Cerebellar cortex (tissue), 1 donor: ENCODE results near the gene RPS27L.

Experiments used
- DNase-seq: peaks from one replicate; pipeline ENCODE4 v3.0.0-alpha.2; 2015; ENCODE audit warnings: low spot score

RPS27L gene

GRCh38 chr15:63188247-63188925, 31.1 kb upstream of the RPS27L start:
- no peak for DNase-seq

- DNase-seq, result no peak
These were observed 30.4 kb upstream of the RPS27L start for GRCh38 chr15:63187589-63188226.

DNA sequence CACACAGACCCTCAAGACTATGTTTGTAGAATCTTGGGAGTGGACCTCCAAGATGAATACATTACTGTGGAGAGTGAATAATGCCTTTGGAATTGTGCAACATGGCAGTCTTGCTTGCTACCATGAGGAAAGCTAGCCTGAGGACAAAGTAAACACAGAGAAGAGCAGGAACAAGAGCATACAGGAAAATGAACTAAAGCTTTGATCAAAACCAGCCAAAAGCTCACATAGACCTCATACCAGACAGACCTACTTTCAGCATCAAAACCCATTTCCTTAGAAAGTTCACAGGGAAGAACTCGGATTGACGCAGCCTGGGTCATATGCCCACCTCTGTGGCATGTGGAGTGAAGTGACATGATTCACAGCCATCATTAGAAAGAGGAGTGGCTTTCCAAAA, 28.8 kb upstream of the RPS27L start:
- no peak for DNase-seq

- no peak for DNase-seq
These were observed 27.9 kb upstream of the RPS27L start for GRCh38 chr15:63185206-63185605.

DNA sequence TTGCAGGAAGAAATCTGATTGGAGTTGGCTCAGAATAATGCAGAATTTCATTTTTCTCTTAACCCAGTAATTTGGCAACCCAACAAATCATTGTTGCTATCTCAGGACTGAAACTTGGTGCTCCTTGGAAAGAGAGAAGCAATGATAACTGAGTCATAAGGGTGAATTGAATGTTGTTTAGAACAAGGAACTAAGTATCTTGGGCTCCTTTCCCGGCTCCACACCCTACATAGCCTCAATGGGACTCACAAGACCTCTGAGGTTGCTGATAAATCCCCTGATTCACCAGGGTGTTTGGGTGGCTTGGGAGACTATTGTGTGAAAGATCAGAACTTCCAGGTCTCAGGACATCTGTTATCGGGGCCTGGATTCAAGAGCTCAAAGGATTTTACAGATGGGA, 24.4 kb upstream of the RPS27L start:
- no peak for DNase-seq

DNA sequence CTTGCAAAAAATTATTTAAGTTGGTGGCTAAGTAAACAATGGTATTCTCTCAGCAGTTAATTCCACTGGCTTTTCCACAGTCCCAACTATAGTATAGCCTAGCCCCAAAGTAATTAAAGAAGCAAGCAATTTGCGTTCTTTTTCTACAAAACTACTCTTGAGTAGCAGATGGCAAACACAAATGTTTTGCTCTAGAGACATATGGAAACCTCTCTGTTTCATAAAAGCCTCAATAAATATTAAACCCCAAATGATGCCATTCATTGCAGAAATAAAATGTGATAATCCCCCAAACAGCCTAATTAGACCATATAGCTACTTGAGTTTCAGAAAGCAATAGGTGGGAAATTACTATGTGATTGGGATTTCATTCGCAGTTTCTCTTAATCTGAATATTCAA, 23.5 kb upstream of the RPS27L start:
- no peak for DNase-seq

DNA sequence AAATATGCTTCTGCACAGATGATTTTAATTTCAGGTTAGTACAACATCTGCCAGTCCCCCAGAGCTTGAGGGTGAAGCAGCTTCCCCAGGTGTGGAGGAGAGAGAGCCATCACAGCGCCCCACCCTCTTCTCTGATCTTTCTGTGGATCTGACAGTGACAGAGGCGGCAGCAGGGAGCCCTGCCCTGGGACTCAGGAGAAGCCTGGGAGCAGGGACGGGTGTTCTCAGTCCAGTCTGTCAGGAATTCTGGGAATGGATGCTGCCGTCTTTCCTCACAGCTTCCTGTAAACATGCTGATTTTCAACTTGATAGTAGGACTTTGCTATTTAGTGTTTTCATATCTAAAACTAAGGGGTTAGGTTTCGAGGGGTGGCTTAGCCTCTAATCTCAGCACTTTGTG, 20.8 kb upstream of the RPS27L start:
- DNase-seq, result no peak

DNA sequence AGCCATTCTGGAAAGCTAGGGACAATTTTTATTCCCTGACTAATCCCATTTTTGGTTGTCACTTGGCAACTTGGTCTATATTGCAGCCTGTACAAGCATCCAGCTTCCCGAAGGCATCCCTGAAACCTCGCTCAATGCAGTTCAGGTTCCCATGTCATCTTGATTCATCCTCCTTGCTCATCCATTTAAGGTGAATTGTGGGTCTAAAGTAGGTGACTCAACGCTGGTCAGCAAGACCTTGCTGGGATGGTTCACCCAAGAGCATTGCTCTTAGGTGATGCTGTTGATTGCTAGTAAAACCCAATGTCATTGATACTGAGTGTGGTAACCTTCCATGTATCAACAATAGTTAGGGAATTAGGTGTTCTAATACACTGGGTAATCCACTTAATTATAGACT, 19.0 kb upstream of the RPS27L start:
- DNase-seq, result no peak

- peak; percentile 27 for DNase-seq
These were observed 15.7 kb upstream of the RPS27L start for GRCh38 chr15:63172851-63173451.

DNA sequence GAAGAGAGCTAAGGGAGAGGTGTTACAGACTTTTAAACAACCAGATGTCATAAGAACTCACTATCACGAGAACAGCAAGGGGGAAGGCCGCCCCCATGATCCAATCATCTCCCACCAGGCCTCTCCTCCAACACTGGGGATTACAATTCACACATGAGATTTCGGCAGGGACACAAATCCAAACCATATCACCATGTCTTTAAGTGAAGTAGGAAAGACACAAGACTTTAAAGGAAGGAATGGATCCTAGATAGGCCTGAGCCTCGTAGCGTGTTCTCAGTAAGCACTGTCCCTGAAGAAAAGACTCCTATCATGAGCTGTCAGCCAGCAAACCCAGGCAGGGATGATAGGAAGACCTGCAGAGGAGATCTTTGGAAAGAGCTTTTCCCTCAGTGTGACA, 15.1 kb upstream of the RPS27L start:
- DNase-seq, result no peak

- peak; percentile 32 for DNase-seq
These were observed 12.5 kb upstream of the RPS27L start for GRCh38 chr15:63169788-63170187.

DNA sequence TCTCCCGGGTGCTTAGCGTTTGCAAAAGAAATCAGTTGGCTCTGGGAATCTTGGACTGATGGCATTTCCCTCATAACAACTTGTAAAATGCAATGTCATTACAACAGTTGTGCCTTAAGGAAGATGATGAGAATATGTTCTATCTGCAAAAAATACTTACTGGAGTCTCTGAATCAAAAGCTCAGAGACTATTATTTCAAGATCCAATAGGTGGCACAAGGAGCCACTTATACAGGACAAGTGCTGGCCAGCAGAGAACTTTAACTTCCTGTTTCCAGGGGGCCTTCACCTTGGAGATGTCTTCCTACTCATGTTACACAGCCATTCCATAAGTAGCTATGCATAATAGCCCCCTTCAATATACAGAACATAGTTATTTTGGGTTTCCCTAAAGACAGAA, 8.9 kb upstream of the RPS27L start:
- no peak for DNase-seq

DNA sequence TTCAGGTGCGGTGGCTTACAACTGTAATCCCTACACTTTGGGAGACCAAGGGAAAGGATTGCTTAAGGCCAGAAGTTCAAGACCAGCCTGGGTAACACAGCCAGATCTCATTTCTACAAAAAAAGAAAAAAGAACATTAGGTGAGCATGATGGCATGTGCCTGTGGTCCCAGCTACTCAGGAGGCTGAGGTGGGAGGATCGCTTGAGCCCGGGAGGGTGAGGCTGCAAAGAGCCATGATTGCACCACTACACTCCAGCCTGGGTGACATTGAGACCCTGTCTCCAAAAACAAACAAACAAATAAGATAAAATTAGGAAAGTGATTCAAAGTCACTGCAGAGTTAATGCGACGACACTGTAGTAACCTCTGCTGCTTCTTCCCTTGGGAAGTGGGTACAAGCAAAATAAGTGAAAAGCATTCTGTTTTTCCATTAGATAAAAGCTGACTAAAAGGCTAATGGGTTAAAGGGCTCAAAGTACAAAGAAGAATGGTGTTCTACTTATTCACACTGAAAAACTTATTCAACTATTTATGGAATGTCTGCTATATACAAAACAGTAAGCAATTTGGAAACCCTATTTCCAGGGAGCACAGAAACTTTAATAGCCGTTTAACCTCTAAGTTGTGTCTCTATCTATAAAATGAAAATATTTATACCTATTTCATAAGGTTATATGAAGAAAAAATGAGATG, 8.0 kb upstream of the RPS27L start:
- no peak for DNase-seq

GRCh38 chr15:63163217-63163616, 5.9 kb upstream of the RPS27L start:
- DNase-seq, result no peak

DNA sequence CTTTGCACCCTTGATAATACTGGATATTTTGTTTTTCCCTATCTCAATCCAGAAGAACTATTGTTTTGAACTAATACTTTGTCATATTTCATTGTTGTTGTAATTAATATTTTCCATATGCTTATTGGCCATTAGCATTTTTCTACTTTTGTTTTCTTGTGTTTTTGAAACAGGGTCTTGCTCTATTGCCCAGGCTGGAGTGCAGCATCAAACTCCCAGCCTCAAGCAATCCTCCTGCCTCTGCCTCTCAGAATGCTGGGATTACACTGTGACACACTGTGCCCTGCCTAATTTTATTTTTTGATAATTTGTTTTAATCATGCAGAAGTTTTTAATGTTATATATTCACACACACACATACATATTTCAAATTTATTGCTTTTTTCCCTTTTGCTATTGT, 3.4 kb upstream of the RPS27L start:
- no peak for DNase-seq

- DNase-seq, result peak; percentile 70
These were observed 684 bp upstream of the RPS27L start for GRCh38 chr15:63157891-63158431.

GRCh38 chr15:63156755-63157117, 541 bp downstream of the RPS27L start:
- DNase-seq, result peak; percentile 50

GRCh38 chr15:63156086-63156710, 1.1 kb downstream of the RPS27L start:
- peak; percentile 15 for DNase-seq

GRCh38 chr15:63155486-63155885, 1.8 kb downstream of the RPS27L start:
- DNase-seq, result no peak

- no peak for DNase-seq
These were observed 5.6 kb downstream of the RPS27L start for GRCh38 chr15:63151665-63152064.

DNA sequence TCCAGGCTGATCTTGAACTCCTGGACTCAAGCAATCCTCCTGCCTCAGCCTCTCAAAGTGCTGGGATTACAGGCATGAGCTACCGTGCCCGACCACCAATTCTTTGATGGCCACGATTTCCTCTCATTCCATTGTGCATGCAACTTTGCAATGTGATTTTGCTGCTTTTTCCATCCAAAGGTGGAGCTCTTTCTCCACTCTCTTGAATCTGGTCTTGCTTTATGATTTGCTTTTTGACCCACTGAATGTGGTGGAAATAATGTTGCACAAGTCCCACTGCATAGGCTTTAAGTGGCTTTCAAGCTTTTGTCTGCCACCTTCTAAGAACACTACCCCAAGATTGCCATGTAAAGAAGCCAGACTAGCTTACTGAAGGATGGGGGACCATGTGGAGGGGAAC, 10.6 kb downstream of the RPS27L start:
- DNase-seq, result no peak

- no peak for DNase-seq
These were observed 11.9 kb downstream of the RPS27L start for GRCh38 chr15:63145426-63145825.
